Measurements from ENCODE around the gene SLC24A3. TPM values are rescaled to one million over a fixed set of nuclear protein-coding genes. Genes with fewer than 3 reads are reported as not detected.

Gene SLC24A3
- total RNA-seq, 2 experiments from 2014 or later: not detected

GRCh38 chr20:19253916-19254820, 41.7 kb downstream of the SLC24A3 start:
- Histone ChIP-seq H3K4me1 (ENCODE audit: insufficient read depth, low read length, poor library complexity, severe bottlenecking) (no peaks in the 10 kb centered on the region), H3K9me2 (ENCODE audit: insufficient read depth, low read length) (no peaks in the 10 kb centered on the region), H2AFZ (ENCODE audit: low read length) (no peak overlapping the region), H3K36me3 (ENCODE audit: insufficient read depth, low read length) (no peaks in the 10 kb centered on the region), H3K27ac (ENCODE audit: low read depth, low read length, poor library complexity, severe bottlenecking) (no peak overlapping the region), H3K79me2 (ENCODE audit: insufficient read depth, low read depth, low read length) (no peaks in the 10 kb centered on the region), H3K4me2 (ENCODE audit: low read length) (no peak overlapping the region), H3K9me3 (ENCODE audit: low read length) (no peaks in the 10 kb centered on the region), H4K20me1 (ENCODE audit: insufficient read depth, low read length) (no peaks in the 10 kb centered on the region), H3K4me3 (ENCODE audit: low read depth, low read length, poor library complexity, severe bottlenecking) (no peak overlapping the region)
- TF ChIP-seq EZH2phosphoT487 (IDR thresholded peaks at IDR 0.05; ENCODE audit: borderline replicate concordance, low read depth, low read length) (no peak), CTCF (conservative IDR thresholded peaks at IDR 0.05; ENCODE audit: low read length) (no peak)
- ChIA-PET POLR2A (no interaction called here), CTCF (ENCODE audit: unreplicated experiment) (no interaction called here)
- intact Hi-C loops (cut with micrococcal nuclease; ENCODE audit: unreplicated experiment): no loop called here
- no TSS peak for BruUV-seq (replicated peaks)
- DNase-seq (ENCODE audit: low spot score): no peak

- H3K4me1 ChIP-seq (ENCODE audit: insufficient read depth, low read length, poor library complexity, severe bottlenecking): no peaks in the 10 kb centered on the region
- H3K27ac ChIP-seq (ENCODE audit: low read depth, low read length, poor library complexity, severe bottlenecking): no peak overlapping the region
- ChIA-PET POLR2A (no interaction called here), CTCF (ENCODE audit: unreplicated experiment) (no interaction called here)
- no peaks in the 10 kb centered on the region for H3K79me2 ChIP-seq (ENCODE audit: insufficient read depth, low read depth, low read length)
- TF ChIP-seq EZH2phosphoT487 (IDR thresholded peaks at IDR 0.05; ENCODE audit: borderline replicate concordance, low read depth, low read length): no peak
- TF ChIP-seq CTCF (conservative IDR thresholded peaks at IDR 0.05; ENCODE audit: low read length): no peak
- no peaks in the 10 kb centered on the region for H3K9me2 ChIP-seq (ENCODE audit: insufficient read depth, low read length)
- no peak overlapping the region for H2AFZ ChIP-seq (ENCODE audit: low read length)
- no peak overlapping the region for H3K4me2 ChIP-seq (ENCODE audit: low read length)
- intact Hi-C loops (cut with micrococcal nuclease; ENCODE audit: unreplicated experiment): no loop called here
- no peaks in the 10 kb centered on the region for H4K20me1 ChIP-seq (ENCODE audit: insufficient read depth, low read length)
- BruUV-seq (replicated peaks): no TSS peak
- no peaks in the 10 kb centered on the region for H3K36me3 ChIP-seq (ENCODE audit: insufficient read depth, low read length)
- H3K4me3 ChIP-seq (ENCODE audit: low read depth, low read length, poor library complexity, severe bottlenecking): no peak overlapping the region
- DNase-seq (ENCODE audit: low spot score): no peak
- no peaks in the 10 kb centered on the region for H3K9me3 ChIP-seq (ENCODE audit: low read length)
These were observed 42.5 kb downstream of the SLC24A3 start for GRCh38 chr20:19254956-19255355.

GRCh38 chr20:19256085-19256484, 43.6 kb downstream of the SLC24A3 start:
- DNase-seq (ENCODE audit: low spot score): no peak
- Histone ChIP-seq H3K4me1 (ENCODE audit: insufficient read depth, low read length, poor library complexity, severe bottlenecking) (no peaks in the 10 kb centered on the region), H3K4me2 (ENCODE audit: low read length) (no peak overlapping the region), H3K36me3 (ENCODE audit: insufficient read depth, low read length) (no peaks in the 10 kb centered on the region), H3K9me3 (ENCODE audit: low read length) (no peaks in the 10 kb centered on the region), H3K9me2 (ENCODE audit: insufficient read depth, low read length) (no peaks in the 10 kb centered on the region), H3K27ac (ENCODE audit: low read depth, low read length, poor library complexity, severe bottlenecking) (no peak overlapping the region), H4K20me1 (ENCODE audit: insufficient read depth, low read length) (no peaks in the 10 kb centered on the region), H2AFZ (ENCODE audit: low read length) (no peak overlapping the region), H3K4me3 (ENCODE audit: low read depth, low read length, poor library complexity, severe bottlenecking) (no peak overlapping the region), H3K79me2 (ENCODE audit: insufficient read depth, low read depth, low read length) (no peaks in the 10 kb centered on the region)
- no TSS peak for BruUV-seq (replicated peaks)
- ChIA-PET CTCF (ENCODE audit: unreplicated experiment) (no interaction called here), POLR2A (no interaction called here)
- TF ChIP-seq CTCF (conservative IDR thresholded peaks at IDR 0.05; ENCODE audit: low read length): no peak
- TF ChIP-seq EZH2phosphoT487 (IDR thresholded peaks at IDR 0.05; ENCODE audit: borderline replicate concordance, low read depth, low read length): no peak
- intact Hi-C loops (cut with micrococcal nuclease; ENCODE audit: unreplicated experiment): no loop called here

Measured in OCI-LY7 (cell line).